ENCODE results near the gene PLSCR3. TPM values are rescaled to one million over a fixed set of nuclear protein-coding genes. Genes with fewer than 3 reads are reported as not detected.
A peak's percentile ranks its signal among the peaks of the same experiment; 100 is the strongest.
"Not testable (repeated sequence)": the region's sequence is repeated elsewhere in the genome, so short reads cannot be mapped to it uniquely, and the experiment has no call there.

The PLSCR3 gene
- total RNA-seq, 1 experiment from 2014 or later = 31.5 TPM

GRCh38 chr17:7369825-7370224, 24.5 kb downstream of the PLSCR3 start:
- no peak overlapping the region for H3K14ac ChIP-seq (ENCODE audit: insufficient read depth, low read length)
- no peak overlapping the region for H4K91ac ChIP-seq (ENCODE audit: insufficient read length, low read depth, low read length)
- H3K56ac ChIP-seq (ENCODE audit: insufficient read length, low read depth, low read length) = no peak overlapping the region
- H3K4me1 ChIP-seq (ENCODE audit: insufficient read depth, low read length) = peaks cover 5% of the 10 kb centered on the region; the same call in 1 of the 2 replicates
- no peaks in the 10 kb centered on the region for H3K79me2 ChIP-seq (ENCODE audit: insufficient read depth, low read length)
- H3K23me2 ChIP-seq (ENCODE audit: insufficient read length, low read depth, low read length, poor library complexity, severe bottlenecking) = no peaks in the 10 kb centered on the region
- H3K9me3 ChIP-seq (ENCODE audit: control insufficient read depth, low read depth, low read length) = no peaks in the 10 kb centered on the region
- Mint-ChIP-seq H3K27me3 (ENCODE audit: low read depth) (peaks cover 6% of the 10 kb centered on the region; the same call in 1 of the 2 replicates), H3K36me3 (ENCODE audit: insufficient read depth in 1 of 3, low read depth in 3 of 3) (no peaks in the 10 kb centered on the region), H3K9me3 (no peaks in the 10 kb centered on the region), H3K27ac (no peak overlapping the region), H3K4me3 (no peak overlapping the region), H3K4me1 (peaks cover 5 to 24% of the 10 kb centered on the region in 2 experiments)
- H2AK5ac ChIP-seq (ENCODE audit: insufficient read length, low read length) = no peak overlapping the region
- H4K5ac ChIP-seq (ENCODE audit: insufficient read length, low read depth, low read length) = no peak overlapping the region
- no peak overlapping the region for H2BK20ac ChIP-seq (ENCODE audit: low read depth, low read length, poor library complexity, severe bottlenecking)
- H2AFZ ChIP-seq (ENCODE audit: low read length) = no peak overlapping the region
- H3K23ac ChIP-seq (ENCODE audit: insufficient read length, low read depth, low read length) = no peak overlapping the region
- no peak for DNase-seq
- H3K27ac ChIP-seq (ENCODE audit: insufficient read length, low read depth, low read length) = no peak overlapping the region
- H2BK12ac ChIP-seq (ENCODE audit: insufficient read length, low read depth, low read length) = no peak overlapping the region
- H2BK15ac ChIP-seq (ENCODE audit: low read depth, low read length) = no peak overlapping the region
- no peak overlapping the region for H3K9ac ChIP-seq (ENCODE audit: extremely low read depth, insufficient read length, low read length)
- H3K4ac ChIP-seq (ENCODE audit: low read depth, low read length) = no peak overlapping the region
- TF ChIP-seq CTCF (conservative IDR thresholded peaks at IDR 0.05) = no peak
- H3K27me3 ChIP-seq (ENCODE audit: insufficient read depth, low read length) = no peaks in the 10 kb centered on the region
- no peaks in the 10 kb centered on the region for H4K20me1 ChIP-seq (ENCODE audit: control insufficient read depth, insufficient read depth, insufficient read length)
- no peaks in the 10 kb centered on the region for H3K79me1 ChIP-seq (ENCODE audit: insufficient read depth, low read depth, low read length, poor library complexity, severe bottlenecking)
- WGBS (ENCODE audit: extremely low coverage, insufficient read length, low lambda C conversion rate) = no CpG with 5 or more reads among the region's 5 CpGs
- no peak overlapping the region for H2BK5ac ChIP-seq (ENCODE audit: insufficient read length, low read length)
- H2BK120ac ChIP-seq (ENCODE audit: low read depth, low read length, poor library complexity, severe bottlenecking) = no peak overlapping the region
- no peak overlapping the region for H3K18ac ChIP-seq (ENCODE audit: insufficient read length, low read depth, low read length)
- H3T11ph ChIP-seq (ENCODE audit: low read length) = no peak overlapping the region
- H3K4me2 ChIP-seq (ENCODE audit: insufficient read depth, insufficient read length, low read length) = no peak overlapping the region
- H4K8ac ChIP-seq (replicated peaks; ENCODE audit: insufficient read length, low read depth, low read length) = no peak overlapping the region

- not testable (repeated sequence) for H3K4ac ChIP-seq (ENCODE audit: low read depth, low read length); H3K18ac ChIP-seq (ENCODE audit: insufficient read length, low read depth, low read length); H3K27me3 ChIP-seq (ENCODE audit: insufficient read depth, low read length); H2AK5ac ChIP-seq (ENCODE audit: insufficient read length, low read length); H3K36me3 Mint-ChIP-seq (ENCODE audit: insufficient read depth in 1 of 3, low read depth in 3 of 3); H2BK120ac ChIP-seq (ENCODE audit: low read depth, low read length, poor library complexity, severe bottlenecking); H3K27ac ChIP-seq (ENCODE audit: insufficient read length, low read depth, low read length); H3T11ph ChIP-seq (ENCODE audit: low read length); H3K79me1 ChIP-seq (ENCODE audit: insufficient read depth, low read depth, low read length, poor library complexity, severe bottlenecking); DNase-seq; H2BK12ac ChIP-seq (ENCODE audit: insufficient read length, low read depth, low read length); H4K8ac ChIP-seq (replicated peaks; ENCODE audit: insufficient read length, low read depth, low read length); H3K56ac ChIP-seq (ENCODE audit: insufficient read length, low read depth, low read length); H3K27ac Mint-ChIP-seq; H4K91ac ChIP-seq (ENCODE audit: insufficient read length, low read depth, low read length); H3K9me3 Mint-ChIP-seq; H3K9me3 ChIP-seq (ENCODE audit: control insufficient read depth, low read depth, low read length); H3K23ac ChIP-seq (ENCODE audit: insufficient read length, low read depth, low read length); H3K9ac ChIP-seq (ENCODE audit: extremely low read depth, insufficient read length, low read length); H3K79me2 ChIP-seq (ENCODE audit: insufficient read depth, low read length); H4K20me1 ChIP-seq (ENCODE audit: control insufficient read depth, insufficient read depth, insufficient read length); H2AFZ ChIP-seq (ENCODE audit: low read length); H3K4me1 ChIP-seq (ENCODE audit: insufficient read depth, low read length); H2BK15ac ChIP-seq (ENCODE audit: low read depth, low read length); H2BK20ac ChIP-seq (ENCODE audit: low read depth, low read length, poor library complexity, severe bottlenecking); H2BK5ac ChIP-seq (ENCODE audit: insufficient read length, low read length); H3K23me2 ChIP-seq (ENCODE audit: insufficient read length, low read depth, low read length, poor library complexity, severe bottlenecking); H4K5ac ChIP-seq (ENCODE audit: insufficient read length, low read depth, low read length); H3K14ac ChIP-seq (ENCODE audit: insufficient read depth, low read length); H3K27me3 Mint-ChIP-seq (ENCODE audit: low read depth)
- H3K4me2 ChIP-seq (ENCODE audit: insufficient read depth, insufficient read length, low read length) = peak overlapping the region; percentile 24
- H3K4me3 Mint-ChIP-seq = peak overlapping the region in 1 of 2 experiments; percentile 61; a peak in 1 of 5 replicates
- WGBS (ENCODE audit: extremely low coverage, insufficient read length, low lambda C conversion rate) = no CpG with 5 or more reads among the region's 5 CpGs
- peaks cover 5 to 24% of the 10 kb centered on the region in 2 experiments for H3K4me1 Mint-ChIP-seq
Measured at GRCh38 chr17:7368599-7368994, 25.7 kb downstream of the PLSCR3 start.

All from H9 (cell line).